ACC112 (cell line): ENCODE measurements around the gene KCNIP4.

ENCODE experiments used
- H2AFZ ChIP-seq: fragments of 200-600 bp; sonication (generic); one replicate; pipeline ENCODE4 v1.6.0; 2017; ENCODE audit warnings: antibody characterized with exemption, low read length; ENCODE audit not compliant: unreplicated experiment
- H3K27ac ChIP-seq: fragments of 200-600 bp; sonication (generic); 2 replicates; pipeline ENCODE4 v1.5.1; 2014; ENCODE audit warnings: low read depth, mild to moderate bottlenecking, antibody characterized with exemption, low read length, moderate library complexity
- H3K27me3 ChIP-seq: fragments of 200-600 bp; sonication (generic); 2 replicates; pipeline ENCODE4 v1.6.1; 2014; ENCODE audit warnings: mild to moderate bottlenecking, antibody characterized with exemption, low read length, moderate library complexity, mixed read lengths; ENCODE audit not compliant: insufficient read depth
- H3K36me3 ChIP-seq: fragments of 200-600 bp; sonication (generic); 2 replicates; pipeline ENCODE4 v1.6.1; 2016; ENCODE audit warnings: mild to moderate bottlenecking, antibody characterized with exemption, low read length, moderate library complexity, mixed read lengths; ENCODE audit not compliant: insufficient read depth
- H3K4me1 ChIP-seq: fragments of 200-600 bp; sonication (generic); one replicate; pipeline ENCODE4 v1.6.1; 2016; ENCODE audit warnings: low read length, mixed read lengths; ENCODE audit not compliant: insufficient read depth, unreplicated experiment, control insufficient read depth
- H3K4me3 ChIP-seq: fragments of 200-600 bp; sonication (generic); 2 replicates; pipeline ENCODE4 v1.5.1; 2014; ENCODE audit warnings: mild to moderate bottlenecking, low read depth, low read length
- H3K79me2 ChIP-seq: fragments of 200-600 bp; sonication (generic); one replicate; pipeline ENCODE4 v1.6.0; 2016; ENCODE audit warnings: low read length; ENCODE audit not compliant: control insufficient read depth, unreplicated experiment, insufficient read depth

Gene KCNIP4

DNA sequence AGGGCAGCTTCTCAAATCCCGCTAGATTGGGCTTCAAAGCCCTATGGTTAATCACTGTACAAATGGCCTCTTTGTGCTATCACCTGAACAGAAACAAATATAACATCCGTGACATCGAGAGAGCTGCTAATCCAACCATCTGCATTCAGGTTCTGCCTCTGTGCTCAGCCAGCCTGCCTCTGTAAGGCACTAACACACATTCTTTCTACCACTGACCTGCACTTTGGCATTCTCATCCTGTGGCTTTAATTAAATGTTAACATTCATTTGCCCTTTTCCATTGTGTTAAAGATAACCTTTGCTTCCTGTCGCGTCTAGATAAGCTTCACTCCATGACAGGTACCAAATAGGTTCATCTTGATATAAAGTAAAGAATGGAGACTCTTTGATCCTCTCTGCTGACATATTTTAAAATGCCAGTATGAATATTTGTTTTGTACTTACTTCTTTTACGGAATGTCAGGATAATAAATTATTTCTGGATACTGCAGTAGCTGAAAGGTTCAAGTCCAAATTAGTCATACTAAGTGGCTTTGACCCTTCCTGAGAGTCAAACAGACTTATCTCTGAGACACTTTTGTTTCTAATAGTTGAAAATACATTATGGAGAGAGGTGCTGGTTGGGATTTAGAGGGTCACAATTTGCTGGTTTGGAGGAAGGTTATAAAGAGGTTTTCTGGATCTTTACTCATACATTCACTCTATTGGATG is 742.6 kb downstream of the KCNIP4 start:
- no peaks in the 10 kb centered on the region for H3K27me3 ChIP-seq
- no peak overlapping the region for H2AFZ ChIP-seq
- no peaks in the 10 kb centered on the region for H3K36me3 ChIP-seq
- no peaks in the 10 kb centered on the region for H3K4me1 ChIP-seq
- no peak overlapping the region for H3K4me3 ChIP-seq
- no peaks in the 10 kb centered on the region for H3K79me2 ChIP-seq
- H3K27ac ChIP-seq, result no peak overlapping the region

- no peak overlapping the region for H3K27ac ChIP-seq
- no peaks in the 10 kb centered on the region for H3K36me3 ChIP-seq
Observed at GRCh38 chr4:21203416-21203815, 745.2 kb downstream of the KCNIP4 start.

DNA sequence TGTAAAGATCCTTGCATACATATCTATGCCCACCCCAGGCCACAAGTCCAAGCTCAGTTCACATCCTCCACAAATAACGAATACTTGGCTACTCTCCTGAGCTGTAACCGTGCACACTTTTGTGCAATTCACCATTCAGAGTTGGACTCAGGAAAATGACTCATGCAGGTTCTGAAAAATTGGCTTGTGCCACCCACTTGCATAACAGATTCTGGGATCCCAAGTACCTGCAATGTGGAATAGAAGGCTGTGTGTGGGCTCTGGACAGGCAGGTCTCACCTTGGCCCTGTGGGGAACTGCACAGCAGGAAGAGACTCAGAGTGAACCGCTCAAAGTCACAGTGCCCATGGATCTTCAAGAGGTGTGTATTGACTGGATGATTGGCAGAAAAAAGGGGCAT is 745.6 kb downstream of the KCNIP4 start:
- H2AFZ ChIP-seq, result no peak overlapping the region
- H3K4me3 ChIP-seq, result no peak overlapping the region
- no peaks in the 10 kb centered on the region for H3K27me3 ChIP-seq
- no peaks in the 10 kb centered on the region for H3K36me3 ChIP-seq
- H3K4me1 ChIP-seq, result no peaks in the 10 kb centered on the region
- no peaks in the 10 kb centered on the region for H3K79me2 ChIP-seq
- no peak overlapping the region for H3K27ac ChIP-seq

More at GRCh38 chr4:21203416-21203815, 745.2 kb downstream of the KCNIP4 start:
- H2AFZ ChIP-seq, result no peak overlapping the region
- H3K79me2 ChIP-seq, result no peaks in the 10 kb centered on the region
- no peaks in the 10 kb centered on the region for H3K4me1 ChIP-seq
- H3K4me3 ChIP-seq, result no peak overlapping the region
- no peaks in the 10 kb centered on the region for H3K27me3 ChIP-seq

DNA sequence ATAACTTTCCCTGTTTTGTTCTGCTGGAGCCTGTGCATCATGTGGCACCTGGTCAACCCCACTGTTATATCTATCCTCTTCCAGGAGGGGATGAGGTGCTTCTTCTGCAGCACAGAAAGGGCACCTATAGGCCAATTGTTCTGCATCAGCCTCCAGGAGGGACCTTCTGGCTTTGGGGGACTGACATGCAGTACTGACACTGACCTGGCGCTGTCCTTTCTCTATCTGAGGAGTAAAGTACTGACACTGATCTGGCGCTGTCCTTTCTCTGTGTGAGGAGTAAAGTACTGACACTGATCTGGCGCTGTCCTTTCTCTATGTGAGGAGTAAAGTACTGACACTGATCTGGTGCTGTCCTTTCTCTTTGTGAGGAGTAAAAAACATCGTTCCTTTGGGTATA is 749.9 kb downstream of the KCNIP4 start:
- Histone ChIP-seq H3K27ac (no peak overlapping the region), H3K27me3 (no peaks in the 10 kb centered on the region), H3K4me3 (no peak overlapping the region), H3K79me2 (no peaks in the 10 kb centered on the region), H3K36me3 (no peaks in the 10 kb centered on the region), H2AFZ (no peak overlapping the region), H3K4me1 (no peaks in the 10 kb centered on the region)

DNA sequence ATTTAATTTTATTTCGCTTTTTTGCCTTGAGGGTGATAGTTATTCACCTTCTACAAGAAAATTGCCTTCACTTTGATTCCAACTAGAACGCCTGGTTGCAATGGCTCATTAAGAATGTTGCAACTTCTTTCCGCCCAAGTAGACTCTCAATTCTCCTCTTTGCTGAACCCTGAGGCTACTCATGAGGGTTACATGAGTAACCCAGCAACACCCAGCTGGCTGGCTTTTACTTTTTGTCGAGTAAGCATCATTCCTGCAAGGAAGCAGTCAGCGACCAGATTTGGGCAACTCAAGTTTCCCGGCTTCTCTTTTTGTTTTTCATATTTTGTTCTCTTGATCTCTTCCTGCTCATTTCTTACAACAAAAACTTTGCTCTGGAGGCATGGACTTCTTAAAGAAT is 752.9 kb downstream of the KCNIP4 start:
- H3K27me3 ChIP-seq, result no peaks in the 10 kb centered on the region
- no peak overlapping the region for H3K27ac ChIP-seq
- H3K36me3 ChIP-seq, result no peaks in the 10 kb centered on the region
- no peaks in the 10 kb centered on the region for H3K79me2 ChIP-seq
- no peaks in the 10 kb centered on the region for H3K4me1 ChIP-seq
- H2AFZ ChIP-seq, result no peak overlapping the region
- no peak overlapping the region for H3K4me3 ChIP-seq

- Histone ChIP-seq H3K4me3 (no peak overlapping the region), H3K27me3 (no peaks in the 10 kb centered on the region), H3K27ac (no peak overlapping the region), H3K79me2 (no peaks in the 10 kb centered on the region), H3K36me3 (no peaks in the 10 kb centered on the region), H3K4me1 (no peaks in the 10 kb centered on the region), H2AFZ (no peak overlapping the region)
Observed at GRCh38 chr4:21192367-21192766, 756.2 kb downstream of the KCNIP4 start.

DNA sequence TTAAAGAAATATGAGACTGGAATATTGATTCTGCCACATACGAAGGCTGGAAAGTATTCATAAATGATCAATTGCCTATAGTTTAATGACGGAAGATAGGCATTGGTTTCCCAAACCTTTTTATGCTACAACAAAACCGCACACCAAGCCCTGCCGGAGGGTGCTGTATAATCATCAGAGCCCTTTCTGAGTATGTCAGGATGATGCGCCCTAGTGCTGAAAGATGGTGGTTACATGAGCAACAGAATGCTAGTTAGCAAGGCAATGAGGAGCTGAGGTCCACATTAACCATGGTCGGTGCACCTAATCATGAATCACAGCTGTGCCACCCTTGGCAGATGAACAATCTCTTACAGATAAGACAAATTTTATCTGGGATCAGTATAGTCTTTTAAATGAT is 757.3 kb downstream of the KCNIP4 start:
- H2AFZ ChIP-seq, result no peak overlapping the region
- no peak overlapping the region for H3K27ac ChIP-seq
- no peaks in the 10 kb centered on the region for H3K4me1 ChIP-seq
- no peaks in the 10 kb centered on the region for H3K27me3 ChIP-seq
- H3K36me3 ChIP-seq, result no peaks in the 10 kb centered on the region
- no peaks in the 10 kb centered on the region for H3K79me2 ChIP-seq
- no peak overlapping the region for H3K4me3 ChIP-seq

GRCh38 chr4:21184788-21185187 is 763.8 kb downstream of the KCNIP4 start:
- Histone ChIP-seq H3K4me1 (no peaks in the 10 kb centered on the region), H3K27ac (no peak overlapping the region), H3K36me3 (no peaks in the 10 kb centered on the region)

GRCh38 chr4:21181716-21182115 is 766.9 kb downstream of the KCNIP4 start:
- Histone ChIP-seq H3K4me3 (no peak overlapping the region), H3K27ac (no peak overlapping the region), H3K4me1 (no peaks in the 10 kb centered on the region), H2AFZ (no peak overlapping the region), H3K79me2 (no peaks in the 10 kb centered on the region), H3K27me3 (no peaks in the 10 kb centered on the region), H3K36me3 (no peaks in the 10 kb centered on the region)

More at GRCh38 chr4:21184788-21185187, 763.8 kb downstream of the KCNIP4 start:
- Histone ChIP-seq H2AFZ (no peak overlapping the region), H3K4me3 (no peak overlapping the region), H3K79me2 (no peaks in the 10 kb centered on the region), H3K27me3 (no peaks in the 10 kb centered on the region)

DNA sequence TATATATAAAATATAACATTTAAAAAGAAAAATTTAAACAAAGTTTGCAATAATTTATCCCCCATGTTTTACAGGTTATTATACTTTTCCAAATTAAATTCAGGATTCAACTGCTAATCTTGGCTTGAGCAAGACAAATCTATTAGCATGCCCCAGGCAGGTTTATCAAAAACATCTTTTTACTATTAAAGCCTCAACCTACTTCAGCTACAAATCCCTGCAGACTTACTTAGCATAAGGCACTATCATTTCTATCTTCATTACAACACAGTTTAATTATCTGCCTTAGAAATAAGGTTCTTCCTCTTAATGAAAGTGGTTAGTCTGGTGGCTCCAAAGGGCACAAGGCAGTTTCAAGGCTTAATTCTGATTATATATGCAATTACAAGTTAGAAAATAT is 770.7 kb downstream of the KCNIP4 start:
- no peak overlapping the region for H3K27ac ChIP-seq
- H3K27me3 ChIP-seq, result no peaks in the 10 kb centered on the region
- H3K4me3 ChIP-seq, result no peak overlapping the region
- no peak overlapping the region for H2AFZ ChIP-seq
- H3K79me2 ChIP-seq, result no peaks in the 10 kb centered on the region
- H3K36me3 ChIP-seq, result no peaks in the 10 kb centered on the region
- H3K4me1 ChIP-seq, result no peaks in the 10 kb centered on the region

- H3K27me3 ChIP-seq, result no peaks in the 10 kb centered on the region
- H3K36me3 ChIP-seq, result no peaks in the 10 kb centered on the region
- H3K27ac ChIP-seq, result no peak overlapping the region
- no peak overlapping the region for H2AFZ ChIP-seq
- no peak overlapping the region for H3K4me3 ChIP-seq
- H3K4me1 ChIP-seq, result no peaks in the 10 kb centered on the region
- no peaks in the 10 kb centered on the region for H3K79me2 ChIP-seq
Observed at GRCh38 chr4:21177092-21177491, 771.5 kb downstream of the KCNIP4 start.
